HEK293 (cell line): ENCODE results near the gene SLIT1.

Source experiments
- CTCF ChIP-seq: fragments of 450-650 bp; formaldehyde crosslinking; IDR thresholded peaks from 2 replicates; pipeline ENCODE4 v1.5.1; 2016; ENCODE audit warnings: missing biosample characterization, missing genetic modification characterization
- PBX3 ChIP-seq: sonication (generic); formaldehyde crosslinking; IDR thresholded peaks from 2 replicates; pipeline ENCODE4 v1.8.1; 2022; ENCODE audit warnings: mild to moderate bottlenecking, moderate library complexity, missing genetic modification reagents
- REST ChIP-seq: fragments of 450-650 bp; formaldehyde crosslinking; IDR thresholded peaks from 2 replicates; pipeline ENCODE4 v1.5.1; 2016; ENCODE audit warnings: missing biosample characterization, missing genetic modification characterization
- SP2 ChIP-seq: fragments of 450-650 bp; formaldehyde crosslinking; IDR thresholded peaks from 2 replicates; pipeline ENCODE4 v1.5.1; 2016; ENCODE audit warnings: missing biosample characterization, missing genetic modification characterization
- ZBTB17 ChIP-seq: fragments of 450-650 bp; formaldehyde crosslinking; IDR thresholded peaks from 2 replicates; pipeline ENCODE4 v1.5.1; 2016; ENCODE audit warnings: missing biosample characterization, missing genetic modification characterization
- ZNF10 ChIP-seq: fragments of 450-650 bp; formaldehyde crosslinking; IDR thresholded peaks from 2 replicates; pipeline ENCODE4 v1.5.1; 2017; ENCODE audit warnings: missing biosample characterization, missing genetic modification characterization
- ZNF146 ChIP-seq: fragments of 450-650 bp; formaldehyde crosslinking; IDR thresholded peaks from 2 replicates; pipeline ENCODE4 v1.5.1; 2016; ENCODE audit warnings: missing biosample characterization, missing genetic modification characterization
- ZNF433 ChIP-seq: fragments of 450-650 bp; formaldehyde crosslinking; IDR thresholded peaks from 2 replicates; pipeline ENCODE4 v1.5.1; 2016; ENCODE audit warnings: missing biosample characterization, missing genetic modification characterization, low read depth
- ZNF473 ChIP-seq: fragments of 450-650 bp; formaldehyde crosslinking; IDR thresholded peaks from 2 replicates; pipeline ENCODE4 v1.5.1; 2017; ENCODE audit warnings: missing biosample characterization, missing genetic modification characterization
- ZNF488 ChIP-seq: fragments of 450-650 bp; formaldehyde crosslinking; IDR thresholded peaks from 2 replicates; pipeline ENCODE4 v1.5.1; 2016; ENCODE audit warnings: missing biosample characterization, missing genetic modification characterization
- ZNF600 ChIP-seq: fragments of 450-650 bp; formaldehyde crosslinking; IDR thresholded peaks from 2 replicates; pipeline ENCODE4 v1.5.1; 2016; ENCODE audit warnings: missing biosample characterization, missing genetic modification characterization

GRCh38 chr10:97154781-97155180, 31.0 kb downstream of the SLIT1 start:
- TF ChIP-seq ZNF473 (tag by site-specific recombination) (no peak), SP2 (tag by site-specific recombination) (no peak), ZNF10 (tag by site-specific recombination) (no peak), CTCF (tag by site-specific recombination) (no peak), ZNF488 (tag by site-specific recombination) (no peak), PBX3 (CRISPR knock-in tag) (no peak), REST (tag by site-specific recombination) (no peak), ZNF146 (tag by site-specific recombination) (no peak), ZNF600 (tag by site-specific recombination) (no peak), ZNF433 (tag by site-specific recombination) (no peak), ZBTB17 (no peak)
